Measurements from ENCODE around the gene NDUFB2.

- TF ChIP-seq POLR2AphosphoS5 (IDR thresholded peaks at IDR 0.05) (no peak), POLR2A (IDR thresholded peaks at IDR 0.05) (no peak), EP300 (IDR thresholded peaks at IDR 0.05; ENCODE audit: low read depth) (no peak)
Observed at GRCh38 chr7:140746751-140747150, 50.2 kb downstream of the NDUFB2 start.

Data from transverse colon (tissue), 3 donors.